Lung microvascular endothelial cell (primary cell): ENCODE measurements around the gene BAHCC1. TPM values are rescaled to one million over a fixed set of nuclear protein-coding genes. Genes with fewer than 3 reads are reported as not detected.

Experiments used
- DNase-seq, 2 donors: peaks; one replicate each; pipeline versions ENCODE4 v3.0.0 to v3.0.0-alpha.2; 2010; ENCODE audit warnings: low read depth in 2 of 2
- total RNA-seq: library from RNA; depleted of rRNA; stranded (reverse); fragments of >200 nt; gene quantifications from 2 replicates; pipeline ENCODE4 v1.2.1, GENCODE V29; 2014

The BAHCC1 gene
- total RNA-seq, 1 donor from 2014 or later: 2.6 TPM

GRCh38 chr17:81513753-81514488 lies 118.7 kb downstream of the BAHCC1 start:
- peak; percentile 76 to 82 for DNase-seq

DNA sequence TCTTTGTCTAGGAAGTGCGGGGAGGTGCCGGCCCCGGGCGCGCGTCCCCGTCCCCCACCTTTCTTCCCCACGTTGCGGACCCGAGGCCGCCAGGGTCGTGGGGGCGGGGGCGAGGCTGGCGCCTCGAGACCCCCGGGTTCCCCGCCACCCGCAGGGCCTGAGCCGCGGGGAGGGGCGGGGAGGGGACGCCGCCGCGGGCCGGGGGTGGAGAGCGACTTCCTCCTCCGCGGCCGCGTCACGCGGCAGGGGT lies 119.2 kb downstream of the BAHCC1 start:
- DNase-seq: no peak

DNA sequence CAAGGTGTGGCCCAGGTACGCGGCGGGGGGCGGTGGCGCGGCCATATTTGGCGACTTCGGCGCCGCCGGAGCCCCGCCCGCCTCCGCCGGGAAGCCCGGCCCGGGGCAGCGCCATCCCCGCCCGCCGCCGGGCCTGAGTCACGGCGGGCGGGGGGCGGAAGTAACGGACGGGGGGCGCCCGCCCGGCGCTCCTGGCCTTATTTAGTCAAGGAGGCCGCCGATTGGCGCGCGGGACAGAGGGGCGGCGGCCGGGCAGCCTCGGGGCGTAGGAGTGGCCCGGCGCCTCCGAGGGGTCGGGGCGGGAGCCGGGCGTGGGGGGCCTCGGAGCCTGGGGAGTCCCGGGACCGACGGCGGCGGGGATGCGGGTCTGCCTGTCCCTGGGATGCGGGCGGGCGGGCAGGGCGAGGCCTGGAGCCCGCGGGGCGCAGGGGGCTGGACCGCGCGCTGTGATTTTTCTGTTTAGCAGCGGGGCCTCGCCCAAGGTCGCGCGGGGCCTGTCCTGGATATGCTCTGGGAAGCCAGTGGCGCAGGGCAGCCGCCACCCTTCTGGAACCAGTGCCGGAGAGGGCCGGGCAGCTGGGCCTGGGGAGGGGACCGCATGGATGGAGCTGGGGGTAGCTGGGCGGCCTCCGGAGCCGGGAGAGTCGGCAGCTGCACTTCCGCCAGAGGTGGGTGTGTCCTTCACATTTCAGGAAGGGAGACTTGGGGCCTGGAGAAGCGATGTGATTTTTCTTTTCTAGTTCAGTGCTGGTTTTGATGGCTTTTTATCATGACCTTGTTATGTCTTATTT lies 119.7 kb downstream of the BAHCC1 start:
- peak; percentile 79 to 82 for DNase-seq

- no peak for DNase-seq
These were observed 120.3 kb downstream of the BAHCC1 start for GRCh38 chr17:81515530-81516041.

Other genes with a start within 250 kb of the BAHCC1 start
- not detected in 2 replicates for gene PVALEF, start 229.9 kb upstream of the BAHCC1 start, total RNA-seq
- gene AATK, start 229.2 kb upstream of the BAHCC1 start, total RNA-seq: 0.99 and 1.5 TPM in 2 replicates
- gene CEP131, start 172.5 kb upstream of the BAHCC1 start, total RNA-seq: 4.4 and 6.8 TPM in 2 replicates
- 5.2 and 8.3 TPM in 2 replicates for gene TEPSIN, start 156.4 kb upstream of the BAHCC1 start, total RNA-seq
- 21.8 and 28.5 TPM in 2 replicates for gene NDUFAF8, start 156.1 kb upstream of the BAHCC1 start, total RNA-seq
- 40.3 and 52.0 TPM in 2 replicates for gene SLC38A10, start 100.2 kb upstream of the BAHCC1 start, total RNA-seq
- 3,444 and 5,949 TPM in 2 replicates for gene ACTG1, start 117.3 kb downstream of the BAHCC1 start, total RNA-seq
- 0.20 and 0.44 TPM in 2 replicates for gene FSCN2, start 132.9 kb downstream of the BAHCC1 start, total RNA-seq
- 10.0 and 13.9 TPM in 2 replicates for gene FAAP100, start 156.9 kb downstream of the BAHCC1 start, total RNA-seq
- gene NPLOC4, start 241.7 kb downstream of the BAHCC1 start, total RNA-seq: 51.2 and 61.5 TPM in 2 replicates
- gene TSPAN10, start 241.7 kb downstream of the BAHCC1 start, total RNA-seq: 0.22 and 0.99 TPM in 2 replicates